ENCODE results near the gene COL1A1.

GRCh38 chr17:50168319-50168718, 33.1 kb downstream of the COL1A1 start:
- TF ChIP-seq, protein P1, sequence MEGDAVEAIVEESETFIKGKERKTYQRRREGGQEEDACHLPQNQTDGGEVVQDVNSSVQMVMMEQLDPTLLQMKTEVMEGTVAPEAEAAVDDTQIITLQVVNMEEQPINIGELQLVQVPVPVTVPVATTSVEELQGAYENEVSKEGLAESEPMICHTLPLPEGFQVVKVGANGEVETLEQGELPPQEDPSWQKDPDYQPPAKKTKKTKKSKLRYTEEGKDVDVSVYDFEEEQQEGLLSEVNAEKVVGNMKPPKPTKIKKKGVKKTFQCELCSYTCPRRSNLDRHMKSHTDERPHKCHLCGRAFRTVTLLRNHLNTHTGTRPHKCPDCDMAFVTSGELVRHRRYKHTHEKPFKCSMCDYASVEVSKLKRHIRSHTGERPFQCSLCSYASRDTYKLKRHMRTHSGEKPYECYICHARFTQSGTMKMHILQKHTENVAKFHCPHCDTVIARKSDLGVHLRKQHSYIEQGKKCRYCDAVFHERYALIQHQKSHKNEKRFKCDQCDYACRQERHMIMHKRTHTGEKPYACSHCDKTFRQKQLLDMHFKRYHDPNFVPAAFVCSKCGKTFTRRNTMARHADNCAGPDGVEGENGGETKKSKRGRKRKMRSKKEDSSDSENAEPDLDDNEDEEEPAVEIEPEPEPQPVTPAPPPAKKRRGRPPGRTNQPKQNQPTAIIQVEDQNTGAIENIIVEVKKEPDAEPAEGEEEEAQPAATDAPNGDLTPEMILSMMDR (IDR thresholded peaks at IDR 0.05): no peak
- no peak for TF ChIP-seq POLR2A (IDR thresholded peaks at IDR 0.05)

All from testis (tissue), 2 donors.